HG03045 (cell line): ENCODE data around the gene SIGMAR1.
A peak's percentile ranks its signal among the peaks of the same experiment; 100 is the strongest.

Experiments used
- ATAC-seq: cut with Tn5 transposase; IDR thresholded peaks from one replicate; pipeline ENCODE4 v1.9.1; 2021; ENCODE audit warnings: mild to moderate bottlenecking, moderate library complexity; ENCODE audit not compliant: unreplicated experiment

Gene SIGMAR1

DNA sequence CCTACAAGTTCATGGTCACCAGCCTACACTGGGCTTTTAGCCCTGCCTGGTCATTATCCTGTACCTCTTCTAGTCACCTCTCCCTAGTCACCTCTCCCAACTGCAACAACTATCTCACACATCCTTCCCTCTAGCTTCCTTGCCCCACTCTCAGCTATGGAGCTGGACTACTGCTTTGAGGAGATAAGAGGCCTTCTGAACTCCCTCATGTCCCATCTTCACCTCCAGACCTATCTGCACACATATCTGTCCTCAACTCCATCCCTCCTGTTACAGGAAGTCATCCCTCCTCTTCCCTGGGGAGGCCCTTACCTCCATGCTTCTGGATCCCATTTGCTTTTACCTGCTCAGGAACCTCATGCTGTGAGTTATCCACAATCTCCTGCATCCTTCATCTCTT, 31.4 kb downstream of the SIGMAR1 start:
- no peak for ATAC-seq

DNA sequence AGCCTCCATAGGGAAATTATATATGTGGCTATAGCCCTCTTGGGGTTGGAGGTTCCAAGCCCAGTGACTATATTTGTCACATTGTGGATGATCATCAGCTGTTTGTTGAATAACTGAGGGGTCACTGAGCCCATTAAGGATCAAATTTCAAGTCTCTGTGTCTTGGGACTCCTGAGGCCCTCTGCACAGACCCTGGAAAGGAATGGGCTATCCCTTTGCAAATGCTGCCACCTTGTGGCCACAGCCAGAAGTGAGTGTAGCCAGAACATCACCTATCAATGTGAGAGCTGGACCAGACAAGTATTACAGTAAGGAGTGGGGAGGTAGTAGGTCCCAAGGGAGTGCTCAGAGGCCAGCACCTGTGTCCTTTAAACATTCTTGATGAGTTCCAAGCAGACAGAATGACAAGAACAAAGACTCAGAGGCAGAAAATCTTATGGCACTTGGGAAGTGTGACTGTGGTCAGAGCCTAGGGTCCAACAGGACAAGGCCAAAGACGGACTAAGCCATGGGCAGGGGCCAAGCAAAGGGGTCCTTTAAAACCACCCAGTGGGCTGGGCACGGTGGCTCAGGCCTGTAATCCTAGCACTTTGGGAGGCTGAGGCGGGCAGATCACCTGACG, 33.9 kb downstream of the SIGMAR1 start:
- peak; percentile 64 for ATAC-seq

DNA sequence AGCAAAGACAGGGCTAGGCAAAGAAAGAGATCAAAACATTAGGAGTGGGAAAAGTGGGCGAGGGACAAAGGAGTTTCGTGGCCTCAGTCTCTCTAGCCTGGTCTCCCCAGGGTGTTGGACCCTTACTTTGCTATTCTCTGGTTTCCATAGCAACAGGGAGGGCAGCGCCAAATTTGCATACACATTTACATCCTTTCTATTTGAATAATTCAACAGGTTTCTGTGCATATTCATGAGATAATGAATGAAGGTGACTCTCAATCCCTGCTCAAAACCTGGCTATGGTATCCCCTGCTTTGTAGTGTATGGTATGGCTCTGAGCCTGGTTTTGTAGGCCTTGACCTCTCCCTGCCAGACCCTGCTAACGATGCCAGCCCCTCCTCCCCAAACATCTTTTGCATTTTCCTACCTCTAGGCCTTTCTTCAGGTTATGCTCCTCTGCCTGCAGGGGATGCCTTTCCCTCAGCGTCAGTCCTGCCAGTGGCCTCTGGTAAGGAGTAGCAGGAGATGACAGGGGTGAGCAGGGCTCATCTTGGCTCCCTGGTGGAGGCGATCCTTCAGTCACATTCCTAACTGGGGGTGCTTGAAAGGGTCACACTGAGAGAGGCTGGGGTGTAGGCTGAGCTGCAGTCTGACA, 35.5 kb downstream of the SIGMAR1 start:
- ATAC-seq, result no peak

DNA sequence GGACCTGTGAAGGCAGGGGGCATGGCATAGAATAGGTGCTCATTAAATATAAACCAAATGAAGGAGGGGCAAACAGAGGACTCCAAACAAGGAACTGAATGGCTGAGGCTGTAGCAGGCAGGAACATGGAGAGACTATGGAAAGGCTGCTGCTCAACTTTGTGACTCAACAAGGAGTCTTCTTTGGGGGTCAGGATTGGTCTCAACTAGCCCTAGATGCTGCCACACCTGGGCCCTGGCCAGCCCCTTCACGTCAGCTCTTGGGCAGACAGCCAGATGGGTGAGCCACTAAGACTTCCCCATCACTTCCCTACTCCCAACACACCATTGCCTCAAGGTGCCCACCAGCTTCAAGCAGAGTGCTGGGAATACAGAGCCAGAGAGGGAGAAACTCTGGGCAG, 36.7 kb downstream of the SIGMAR1 start:
- no peak for ATAC-seq

DNA sequence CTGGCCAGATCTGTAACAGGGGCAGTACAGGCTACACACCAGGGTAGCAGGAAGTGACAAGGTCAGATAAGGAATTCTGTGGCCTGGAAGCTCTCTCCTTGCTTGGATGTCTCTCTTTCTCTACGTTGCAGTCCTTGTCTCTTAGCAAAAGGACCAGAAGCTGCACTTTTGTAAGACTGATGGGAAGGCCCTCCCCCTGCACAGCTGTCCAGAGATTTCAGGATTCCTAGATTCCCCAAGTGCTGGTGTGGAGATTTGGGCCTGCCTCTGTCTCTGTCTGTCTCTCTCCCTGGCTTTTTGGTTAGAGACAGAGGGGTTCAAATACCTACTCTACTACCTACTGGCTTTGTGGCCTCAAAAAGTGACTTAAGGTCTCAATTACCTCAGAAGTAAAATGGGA, 38.0 kb downstream of the SIGMAR1 start:
- no peak for ATAC-seq

DNA sequence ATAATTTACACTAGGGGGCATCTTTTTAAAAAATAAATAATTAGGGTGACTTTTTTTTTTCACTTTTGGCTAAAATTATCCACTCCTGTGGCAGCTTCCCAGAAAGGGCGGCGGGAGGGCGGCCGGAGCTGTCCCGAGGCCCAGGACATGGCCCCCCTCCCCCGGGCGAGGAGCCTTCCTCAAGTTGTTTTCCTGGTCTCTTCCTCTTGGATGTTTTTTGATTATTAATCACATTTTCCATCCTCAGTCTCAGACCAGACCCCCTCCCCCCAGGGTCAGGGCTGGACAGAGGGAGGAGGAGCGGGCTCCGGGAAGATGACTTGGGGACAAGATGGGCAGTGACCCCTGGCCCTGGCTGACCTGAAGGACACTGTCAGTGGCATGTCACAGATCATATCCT, 43.4 kb downstream of the SIGMAR1 start:
- no peak for ATAC-seq

DNA sequence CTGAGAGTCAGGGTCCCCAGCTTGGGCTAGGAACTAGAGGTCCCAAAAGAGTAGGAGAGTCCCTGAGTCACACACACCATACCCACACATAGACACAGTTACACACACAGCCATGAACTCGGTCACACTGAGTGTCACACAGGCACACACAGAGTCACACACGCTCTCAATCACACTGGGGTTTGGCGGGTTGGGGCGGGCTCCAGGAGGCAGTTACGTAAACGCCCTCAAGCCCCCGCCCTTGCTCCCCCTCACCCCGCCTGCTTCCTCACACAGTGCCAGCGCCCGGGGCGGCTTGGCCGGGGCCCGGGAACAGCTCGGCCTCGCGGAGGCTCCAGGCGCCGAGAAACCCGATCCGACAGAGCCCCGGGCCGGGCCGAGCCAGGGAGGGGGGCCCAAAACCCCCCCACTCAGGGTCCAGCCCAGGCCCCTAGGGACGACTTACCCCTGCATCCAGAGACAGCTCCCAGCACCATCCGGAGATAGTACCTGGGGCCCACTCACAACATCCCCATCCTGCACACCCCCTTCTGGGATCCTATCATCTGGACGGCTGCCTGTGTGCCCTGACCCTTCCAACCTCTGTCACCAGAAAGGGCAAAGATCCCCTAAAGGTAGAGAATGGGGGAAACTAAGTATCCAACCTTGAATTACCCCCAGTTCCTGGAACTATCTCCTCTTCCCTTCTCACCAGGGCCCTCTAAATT, 44.5 kb downstream of the SIGMAR1 start:
- no peak for ATAC-seq

DNA sequence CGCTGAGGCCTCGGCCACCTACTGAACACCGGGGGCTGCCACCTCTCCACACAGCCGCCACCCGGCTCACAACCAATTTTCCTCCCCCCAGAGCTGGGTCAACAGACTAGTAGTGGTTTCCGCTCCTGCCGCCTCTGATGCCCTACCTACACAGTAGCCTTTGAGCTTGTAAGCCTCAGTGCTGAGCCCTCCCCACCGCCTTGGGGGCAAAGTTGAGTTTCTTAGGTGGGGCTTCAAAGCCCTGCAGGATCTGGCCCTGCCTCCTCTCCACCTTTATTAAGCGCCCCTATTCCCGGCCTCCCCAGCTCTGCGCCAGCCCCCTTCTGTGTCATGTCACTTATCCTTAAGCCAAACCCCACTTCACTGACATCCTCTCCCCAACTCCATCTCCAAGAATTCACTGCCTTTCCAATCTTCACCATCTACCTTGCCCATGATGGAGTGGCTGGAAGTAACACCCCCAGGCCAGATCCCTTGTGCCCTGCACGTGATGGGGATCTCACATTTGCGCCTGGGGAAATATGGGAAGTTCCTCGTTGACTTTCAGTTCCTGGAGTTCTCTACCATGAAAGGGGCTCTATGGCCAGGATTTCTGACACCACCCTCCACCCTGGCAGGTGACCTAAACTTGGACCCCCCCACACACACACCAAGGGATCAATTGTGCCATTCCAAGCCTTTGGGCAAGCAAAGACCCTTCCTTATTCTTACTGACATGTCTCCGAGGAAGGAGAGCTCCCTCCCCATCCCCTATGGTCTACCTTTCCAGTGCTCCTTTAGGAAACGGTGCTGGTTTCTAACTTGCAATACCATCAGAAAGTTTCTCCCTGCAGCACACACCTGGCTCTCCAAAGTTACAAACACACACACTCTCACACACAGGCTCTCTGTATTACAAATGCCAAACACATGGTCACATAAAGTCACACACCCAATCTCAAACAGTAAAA, 45.4 kb downstream of the SIGMAR1 start:
- ATAC-seq, result no peak

DNA sequence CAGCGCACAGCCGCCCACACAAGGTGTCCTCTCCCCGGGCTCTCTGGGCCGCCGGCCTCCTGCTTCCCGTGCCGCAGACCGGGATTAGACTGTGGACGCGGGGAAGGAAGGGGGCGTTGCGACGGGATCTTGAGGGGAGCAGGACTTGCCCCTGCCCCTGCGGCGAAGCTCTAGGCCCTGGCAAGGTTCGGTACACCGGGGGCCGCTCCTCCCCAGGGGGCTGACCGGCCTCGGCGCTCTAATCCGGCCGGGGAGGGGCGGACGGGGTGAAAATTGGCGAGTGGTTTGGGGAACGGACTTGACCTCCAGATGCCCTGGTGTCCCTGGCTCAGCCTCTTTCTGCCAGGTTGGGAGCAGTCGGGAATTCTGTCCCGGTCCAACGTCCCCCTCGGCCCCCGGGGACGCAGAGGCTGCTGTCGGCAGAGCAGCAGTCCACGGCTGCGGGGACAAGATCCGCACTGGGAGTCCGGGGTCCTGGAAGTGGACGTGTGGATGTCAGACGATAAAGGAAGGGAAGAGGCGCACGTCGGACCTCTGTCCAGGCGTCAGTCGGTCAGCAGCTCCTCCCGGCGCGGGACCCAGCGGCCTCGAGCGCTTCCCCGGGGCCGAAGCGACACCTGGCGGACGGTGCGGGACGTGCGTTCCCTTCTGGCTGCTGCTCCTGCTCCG, 46.2 kb downstream of the SIGMAR1 start:
- ATAC-seq, result peak; percentile 61

DNA sequence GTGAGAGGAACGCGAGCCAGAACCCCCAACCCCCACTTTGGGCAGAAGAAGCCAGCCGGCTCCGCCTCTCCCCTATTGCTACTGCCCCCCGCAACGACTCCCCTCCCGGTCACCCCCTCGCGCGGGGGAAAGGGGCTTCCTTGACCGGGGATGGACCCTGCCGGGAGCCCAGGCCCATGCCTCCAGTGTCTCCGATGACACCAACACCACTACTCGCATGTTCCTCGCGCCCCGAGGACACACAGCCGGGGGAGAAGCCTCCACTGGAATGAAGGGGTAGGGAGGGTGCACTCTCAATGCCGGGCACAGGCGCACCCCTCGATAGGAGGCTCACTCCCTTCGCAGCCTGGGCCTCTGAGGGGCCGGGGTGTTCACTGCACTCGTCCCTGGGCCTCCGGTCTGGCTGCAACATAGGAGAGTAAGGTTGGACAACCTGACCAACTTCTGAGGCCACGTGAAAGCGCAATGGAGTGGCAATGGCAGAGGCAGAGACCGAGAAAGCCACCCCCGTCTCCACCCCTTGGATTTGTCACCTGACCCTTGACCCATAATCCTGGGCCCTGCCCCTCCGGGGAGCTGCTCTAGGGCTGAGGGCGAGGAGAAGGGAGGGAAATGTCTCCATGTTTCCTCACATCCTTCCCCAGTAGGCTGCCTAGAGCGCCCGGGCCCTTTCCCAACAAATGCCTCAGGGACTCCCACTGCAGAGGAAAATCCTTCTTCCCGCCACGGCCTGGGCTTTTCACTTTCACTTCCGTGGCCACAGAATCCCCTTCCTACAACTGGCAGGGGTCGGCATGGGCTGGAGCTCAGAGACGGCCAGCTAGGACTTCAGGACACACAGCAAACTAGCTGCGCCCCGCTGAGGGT, 47.0 kb downstream of the SIGMAR1 start:
- no peak for ATAC-seq

DNA sequence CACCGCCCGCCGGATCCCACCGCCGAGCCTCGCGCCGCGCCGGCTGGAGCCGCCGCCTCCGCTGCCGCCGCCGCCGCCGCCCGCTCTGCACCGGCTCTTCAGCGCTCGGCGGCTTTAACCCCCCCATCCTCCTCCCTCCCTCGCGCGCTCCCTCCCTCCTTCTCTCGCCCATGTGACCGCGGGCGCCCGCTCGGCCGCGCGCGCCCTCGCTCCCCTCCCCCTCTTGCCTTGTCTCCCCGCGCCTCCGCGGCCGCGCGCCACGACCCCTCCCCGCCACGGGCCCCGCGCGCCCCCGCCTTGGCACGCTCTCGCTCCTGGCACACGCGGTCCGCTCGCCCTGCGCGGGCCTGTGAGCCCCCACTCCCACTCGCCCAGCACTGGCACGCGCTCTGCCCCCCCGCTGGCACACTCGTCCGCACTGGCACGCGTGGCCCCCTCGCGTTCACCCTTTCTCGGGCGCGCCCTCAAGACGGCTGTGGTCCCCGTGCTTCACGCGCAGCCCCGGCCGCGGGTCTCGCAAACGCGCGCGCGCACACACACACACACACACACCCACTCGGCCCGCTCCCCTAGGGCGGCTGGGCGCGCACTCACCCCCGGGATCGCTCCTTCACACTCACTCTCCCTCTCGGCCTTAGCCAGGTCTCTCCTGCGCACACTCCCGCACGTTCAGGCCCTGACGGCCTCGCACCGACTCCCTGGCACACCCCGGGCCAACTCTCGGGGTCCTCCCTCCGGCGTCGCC, 47.8 kb downstream of the SIGMAR1 start, which contains the start of gene CNTFR:
CNTFR (minus strand) TSS at position 89 of the 745 bp plus-strand sequence. CDS start 20,743 bp downstream, outside the sequence.
- no peak for ATAC-seq

DNA sequence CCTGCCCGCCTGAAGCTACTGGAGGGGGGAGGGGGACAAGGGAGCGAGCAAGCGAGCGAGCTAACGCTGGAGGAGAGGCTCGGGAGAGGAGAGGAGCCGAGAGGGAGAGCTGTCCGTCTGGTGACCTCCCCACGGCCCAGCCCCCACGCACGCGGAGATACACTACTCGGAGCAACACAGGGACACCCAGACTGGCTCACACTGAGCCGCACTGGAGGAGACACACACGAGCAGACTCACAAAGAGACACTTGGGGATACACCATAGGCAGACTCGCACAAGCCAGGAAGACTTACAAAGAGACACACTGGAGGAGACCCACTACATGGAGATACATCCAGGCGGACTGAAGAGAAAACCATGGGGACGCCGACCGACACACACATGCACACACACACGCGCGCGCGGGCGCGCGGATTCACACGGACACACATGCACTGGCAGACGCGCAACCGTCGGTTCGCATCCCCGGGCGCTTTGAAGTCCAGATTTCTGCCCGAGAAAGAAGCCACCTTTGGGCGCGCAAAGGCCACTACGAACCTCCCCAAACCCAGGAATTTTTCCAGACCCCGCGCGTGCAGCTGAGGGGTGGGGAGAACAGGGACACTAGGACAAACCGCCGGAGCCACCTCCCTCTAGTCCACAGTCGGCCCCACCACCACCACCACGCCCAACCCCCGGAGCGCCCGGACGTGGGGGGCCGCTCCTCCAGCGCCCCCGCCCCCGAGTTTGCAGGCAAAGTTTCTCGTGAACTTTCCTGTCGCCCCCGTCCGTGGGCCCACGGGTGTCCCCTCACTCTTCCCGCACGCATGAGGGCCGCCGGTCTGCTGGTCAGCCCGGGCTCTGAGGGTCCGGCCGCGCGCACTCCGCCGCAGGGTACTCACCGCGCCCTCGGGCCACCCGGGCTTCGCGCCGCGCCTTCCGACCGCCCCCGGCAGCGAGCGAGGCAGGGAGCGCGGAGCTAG, 48.6 kb downstream of the SIGMAR1 start:
- no peak for ATAC-seq

DNA sequence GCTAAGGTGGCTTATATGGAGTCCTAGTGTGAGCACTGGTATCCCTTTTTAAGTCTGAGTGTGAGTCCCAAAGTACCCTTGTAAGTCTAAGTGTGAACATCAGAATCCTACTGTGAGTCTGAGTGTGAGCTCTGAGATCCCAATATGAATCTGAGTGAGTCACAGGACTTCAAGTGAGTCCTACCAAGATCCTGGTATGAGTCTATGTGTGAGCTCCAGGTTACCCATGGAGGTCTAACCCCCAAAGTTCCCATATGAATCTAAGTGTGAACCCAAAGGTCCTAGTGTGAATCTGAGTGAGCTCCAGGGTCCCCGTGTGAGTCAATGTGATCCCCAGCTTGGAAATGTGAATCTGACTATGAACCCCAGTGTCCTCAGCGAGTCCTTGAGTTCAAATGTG, 50.3 kb downstream of the SIGMAR1 start:
- ATAC-seq, result no peak

DNA sequence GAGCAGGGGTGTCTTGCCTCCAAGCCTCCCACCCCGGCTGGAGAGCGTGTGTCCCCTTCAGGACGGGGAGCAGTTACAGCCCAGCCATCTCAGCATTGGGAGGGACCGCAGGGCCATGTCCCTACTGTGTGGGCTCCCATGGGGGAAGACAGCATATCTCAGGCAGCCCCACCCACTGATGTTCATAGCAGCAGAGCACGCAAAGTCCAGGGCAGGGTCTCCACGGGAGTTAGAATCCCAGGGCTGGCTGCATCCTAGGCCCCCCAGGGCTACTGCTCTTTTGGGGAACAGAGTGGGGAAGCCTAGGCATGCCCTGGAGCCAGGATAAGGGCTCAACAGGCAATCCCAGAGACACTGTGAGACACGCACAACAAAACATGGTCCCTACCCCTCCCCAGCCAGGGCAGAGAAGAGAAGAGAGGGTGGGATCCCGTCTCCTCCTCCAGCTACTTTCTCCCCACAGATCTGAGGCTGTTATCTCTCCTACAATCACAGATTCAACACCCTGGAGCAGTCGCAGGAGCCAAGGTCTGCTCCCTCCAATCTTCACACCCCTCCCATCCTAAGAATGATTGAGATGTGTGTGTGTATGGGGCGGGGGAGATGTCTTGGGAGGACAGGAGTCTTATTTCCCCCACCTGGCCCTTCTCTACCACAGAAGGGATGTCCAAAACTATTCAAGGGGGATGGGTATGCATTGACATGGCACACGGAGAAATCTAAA, 51.5 kb downstream of the SIGMAR1 start:
- no peak for ATAC-seq

DNA sequence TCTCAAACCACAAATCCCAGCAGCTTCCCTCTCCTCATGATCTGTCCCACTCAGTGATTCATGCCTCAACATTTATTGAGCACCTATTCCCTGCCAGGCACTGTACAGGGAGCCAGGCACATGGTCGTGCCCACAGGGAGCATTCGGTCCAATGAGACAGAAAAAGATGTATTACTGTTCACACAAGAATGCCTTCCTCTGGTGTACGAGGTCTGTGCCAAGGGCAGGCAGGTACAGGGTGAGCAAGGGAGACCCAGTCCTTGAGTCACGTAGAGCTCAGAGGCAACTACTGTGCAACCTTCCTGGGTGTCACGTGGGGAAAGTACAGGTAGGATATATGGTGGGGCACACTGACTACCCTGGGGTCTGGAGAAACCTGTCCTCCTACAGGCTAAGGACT, 52.6 kb downstream of the SIGMAR1 start:
- ATAC-seq, result no peak
